ENCODE data around the gene HDC. TPM values are rescaled to one million over a fixed set of nuclear protein-coding genes. Genes with fewer than 3 reads are reported as not detected.

HDC gene
- not detected in 2 replicates for total RNA-seq

GRCh38 chr15:50265620-50266019, at the start of gene HDC:
Gene HDC, minus strand, starts transcription at chr15:50265726. Its CDS starts 103 bp downstream, at chr15:50265623.
- DNase-seq (ENCODE audit: low read depth) = no peak

- no peak for DNase-seq (ENCODE audit: low read depth)
These were observed 47.1 kb upstream of the HDC start for GRCh38 chr15:50312636-50313035.

GRCh38 chr15:50307799-50308198, 42.3 kb upstream of the HDC start:
- no peak for DNase-seq (ENCODE audit: low read depth)

- DNase-seq (ENCODE audit: low read depth) = no peak
These were observed 39.3 kb upstream of the HDC start for GRCh38 chr15:50304836-50305235.

DNA sequence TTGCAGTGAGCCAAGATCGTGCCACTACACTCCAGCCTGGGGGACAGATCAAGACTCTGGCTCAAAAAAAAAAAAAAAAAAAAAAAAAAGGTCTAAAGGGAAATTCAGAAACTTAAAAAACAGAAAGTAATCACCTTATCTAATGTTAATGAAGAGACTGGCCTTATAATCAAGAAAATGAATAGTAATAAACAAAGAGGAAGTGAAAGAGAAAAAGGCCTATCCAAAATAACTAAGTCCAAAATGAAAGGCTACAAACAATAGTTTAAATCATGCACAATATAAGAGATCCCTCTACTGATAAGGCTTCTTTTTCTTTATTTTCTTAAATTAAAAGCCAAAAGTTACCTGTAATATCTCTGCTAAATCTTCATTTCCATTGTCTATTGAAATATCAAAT, 37.1 kb upstream of the HDC start:
- DNase-seq (ENCODE audit: low read depth) = no peak

GRCh38 chr15:50298340-50298739, 32.8 kb upstream of the HDC start:
- DNase-seq (ENCODE audit: low read depth) = no peak

DNA sequence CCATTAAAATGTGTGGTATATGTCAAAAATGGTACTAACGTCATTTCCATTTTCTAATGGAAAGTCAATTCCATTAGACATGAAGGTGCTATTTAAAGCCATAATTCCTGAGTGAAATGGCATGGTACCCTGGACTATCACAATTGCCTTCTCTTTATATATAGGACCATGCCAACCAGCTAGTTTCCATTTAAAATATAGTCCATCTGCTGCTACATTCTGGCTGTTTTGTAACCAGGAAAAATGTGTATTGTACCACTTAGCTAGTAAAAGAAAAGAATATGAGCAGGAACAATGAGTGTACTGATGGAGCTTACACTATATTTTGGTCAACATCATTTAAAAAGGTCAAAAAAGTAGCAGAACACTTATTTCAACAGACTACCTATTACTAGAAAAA, 30.4 kb upstream of the HDC start:
- no peak for DNase-seq (ENCODE audit: low read depth)

DNA sequence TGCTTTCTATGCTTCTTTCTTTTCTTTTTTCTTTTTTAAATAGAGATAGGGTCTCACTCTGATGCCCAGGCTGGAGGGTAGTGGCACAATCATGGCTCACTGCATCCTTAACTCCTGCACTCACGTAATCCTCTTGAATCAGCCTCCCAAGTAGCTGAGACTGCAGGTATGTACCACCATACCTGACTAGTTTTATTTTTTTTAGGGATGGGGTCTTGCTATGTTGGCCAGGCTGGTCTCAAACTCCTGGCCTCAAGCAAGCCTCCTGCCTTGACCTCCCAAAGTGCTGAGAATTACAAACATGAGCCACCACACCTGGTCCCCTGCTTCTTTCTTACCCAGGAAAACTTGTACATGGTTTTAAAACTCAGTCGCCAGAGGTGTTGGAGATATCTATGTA, 24.2 kb upstream of the HDC start:
- no peak for DNase-seq (ENCODE audit: low read depth)

DNA sequence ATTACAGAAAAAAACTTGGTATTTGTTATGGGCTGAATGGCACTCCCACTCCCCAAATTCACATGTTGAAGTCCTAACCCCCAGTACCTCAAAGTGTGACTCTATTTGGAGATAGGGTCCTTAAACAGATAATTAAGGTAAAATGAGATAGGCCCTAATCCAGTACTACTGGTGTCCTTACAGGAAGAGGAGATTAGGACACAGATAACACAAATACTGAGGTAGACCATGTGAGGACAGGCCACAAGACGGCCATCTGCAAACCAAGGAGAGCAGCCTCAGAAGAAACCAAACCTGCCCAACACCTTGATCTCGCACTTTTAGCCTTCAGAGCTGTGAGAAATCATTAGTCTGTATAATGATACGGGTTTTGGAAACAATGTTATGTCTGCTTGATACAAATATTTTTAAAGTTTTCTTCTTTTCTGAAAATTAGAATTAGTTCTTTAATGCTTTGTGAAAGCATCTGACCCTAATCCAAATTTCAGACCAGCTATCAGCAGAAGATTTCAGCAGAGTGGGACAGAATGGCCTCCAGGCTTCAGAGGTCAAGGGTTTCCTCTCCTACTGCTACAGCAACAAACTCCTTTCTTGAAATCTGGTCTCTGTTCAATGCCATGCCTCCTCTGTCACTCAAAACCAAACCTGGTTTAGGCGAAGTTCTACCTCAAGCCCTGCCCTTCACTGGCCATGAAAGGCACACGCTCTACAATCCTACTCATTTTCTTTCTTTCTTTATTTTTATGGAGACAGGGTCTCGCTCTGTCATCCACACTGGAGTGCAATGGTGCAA, 22.0 kb upstream of the HDC start:
- no peak for DNase-seq (ENCODE audit: low read depth)

DNA sequence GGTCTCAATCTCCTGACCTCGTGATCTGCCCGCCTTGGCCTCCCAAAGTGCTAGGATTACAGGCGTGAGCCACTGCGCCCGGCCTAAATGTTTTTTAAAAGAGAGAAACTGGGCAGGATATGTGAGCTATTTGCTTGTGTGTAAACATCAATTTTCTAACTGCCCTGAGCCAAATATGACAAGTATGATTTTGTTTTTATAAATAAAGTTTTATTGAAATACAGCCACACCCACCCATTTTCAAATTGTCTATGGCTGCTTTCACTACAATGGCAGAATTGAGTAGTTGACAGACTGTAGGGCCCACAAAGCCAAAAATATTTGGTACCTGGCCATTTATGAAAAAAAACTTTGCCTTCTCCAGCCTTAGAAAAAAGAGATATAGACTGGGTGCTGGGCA, 15.9 kb upstream of the HDC start:
- DNase-seq (ENCODE audit: low read depth) = no peak

DNA sequence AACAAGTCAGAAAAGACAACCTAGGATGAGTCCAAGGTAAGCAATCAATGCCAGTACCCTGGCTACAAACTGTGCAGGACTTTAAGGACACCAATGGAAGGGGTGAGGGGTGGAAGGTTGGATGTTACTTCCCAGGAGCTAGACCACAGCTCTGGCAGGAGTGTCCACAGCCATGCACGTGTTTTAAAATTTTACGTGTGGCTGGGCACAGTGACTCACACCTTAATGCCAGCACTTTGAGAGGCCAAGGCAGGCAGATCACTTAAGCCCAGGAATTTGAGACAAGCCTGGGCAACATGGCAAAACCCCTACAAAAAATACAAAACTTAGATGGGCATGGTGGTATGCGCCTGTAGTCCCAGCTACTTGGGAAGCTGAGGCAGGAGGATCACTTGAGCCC, 14.7 kb upstream of the HDC start:
- peak; percentile 80 for DNase-seq (ENCODE audit: low read depth)

GRCh38 chr15:50278496-50278895, 13.0 kb upstream of the HDC start:
- no peak for DNase-seq (ENCODE audit: low read depth)

- DNase-seq (ENCODE audit: low read depth) = no peak
These were observed 11.8 kb upstream of the HDC start for GRCh38 chr15:50277370-50277769.

- peak; percentile 9 for DNase-seq (ENCODE audit: low read depth)
These were observed 10.4 kb upstream of the HDC start for GRCh38 chr15:50275908-50276307.

GRCh38 chr15:50275091-50275490, 9.6 kb upstream of the HDC start:
- no peak for DNase-seq (ENCODE audit: low read depth)

GRCh38 chr15:50267577-50267976, 2.1 kb upstream of the HDC start:
- no peak for DNase-seq (ENCODE audit: low read depth)

GRCh38 chr15:50262533-50262932, 3.0 kb downstream of the HDC start:
- no peak for DNase-seq (ENCODE audit: low read depth)

DNA sequence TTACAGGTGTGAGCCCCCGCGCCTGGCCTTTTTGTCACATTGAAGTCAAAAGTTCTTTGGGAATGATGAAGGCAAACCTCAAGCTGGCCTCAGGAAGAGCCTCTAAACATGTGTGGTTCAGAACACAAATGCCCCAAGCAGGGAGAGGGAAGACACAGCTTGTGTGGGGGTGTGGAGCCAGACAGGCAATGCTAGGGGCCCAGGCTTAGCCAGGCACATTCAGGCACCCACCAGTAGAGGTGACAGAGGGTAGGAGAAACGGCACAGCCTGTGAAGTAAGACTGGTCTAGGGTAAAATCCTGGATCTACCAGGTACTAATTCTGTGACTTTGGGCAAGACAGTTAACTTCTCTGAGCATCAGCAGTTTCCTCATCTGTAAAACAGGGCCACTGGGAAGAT, 3.5 kb downstream of the HDC start:
- DNase-seq (ENCODE audit: low read depth) = no peak

- DNase-seq (ENCODE audit: low read depth) = no peak
These were observed 4.5 kb downstream of the HDC start for GRCh38 chr15:50260969-50261496.

GRCh38 chr15:50259276-50259675, 6.2 kb downstream of the HDC start:
- DNase-seq (ENCODE audit: low read depth) = no peak

DNA sequence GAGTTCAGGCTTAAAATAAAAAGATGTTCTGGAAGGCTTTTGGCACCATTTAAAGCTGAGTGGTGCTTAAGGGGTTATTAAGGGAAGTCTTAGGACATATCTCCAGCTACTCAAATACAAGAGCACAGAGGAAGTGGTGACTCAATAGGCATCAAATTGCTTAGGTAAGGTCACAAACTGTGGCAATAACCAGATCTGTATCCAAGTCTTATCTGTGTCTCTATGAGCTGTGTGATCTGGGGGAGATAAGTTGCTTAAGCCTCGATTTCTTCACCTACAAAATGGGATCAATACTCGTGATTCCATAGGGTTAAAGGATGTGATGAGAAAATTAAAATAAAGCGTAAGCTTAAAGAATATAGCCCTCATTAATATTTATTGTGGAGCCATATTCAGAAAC, 7.6 kb downstream of the HDC start:
- peak; percentile 36 for DNase-seq (ENCODE audit: low read depth)

GRCh38 chr15:50257332-50257731, 8.2 kb downstream of the HDC start:
- DNase-seq (ENCODE audit: low read depth) = no peak

GRCh38 chr15:50256188-50257041, 9.1 kb downstream of the HDC start:
- DNase-seq (ENCODE audit: low read depth) = peak; percentile 21
